Esophagus (tissue), 2 donors: ENCODE data around the gene UNC79. TPM values are rescaled to one million over a fixed set of nuclear protein-coding genes. Genes with fewer than 3 reads are reported as not detected.

Experiments used
- H3K27ac ChIP-seq, 2 donors: one replicate each; pipeline ENCODE4 v1.5.1; 2013; ENCODE audit warnings: low read depth in 2 of 2, mild to moderate bottlenecking in 2 of 2, inconsistent platforms in 1 of 2, low read length in 1 of 2, moderate library complexity in 1 of 2
- H3K27me3 ChIP-seq, 2 donors: one replicate each; pipeline ENCODE4 v1.6.1; 2013; ENCODE audit warnings: low read length in 2 of 2, control low read depth in 1 of 2, mild to moderate bottlenecking in 1 of 2; ENCODE audit not compliant: insufficient read depth in 2 of 2, control insufficient read depth in 1 of 2
- H3K36me3 ChIP-seq, 2 donors: one replicate each; pipeline ENCODE4 v1.6.1; 2013; ENCODE audit warnings: low read length in 1 of 2; ENCODE audit not compliant: control insufficient read depth in 2 of 2, insufficient read depth in 2 of 2
- H3K4me1 ChIP-seq, 2 donors: one replicate each; pipeline ENCODE4 v1.6.1; 2013; ENCODE audit warnings: low read length in 1 of 2; ENCODE audit not compliant: control insufficient read depth in 2 of 2, insufficient read depth in 2 of 2
- H3K4me3 ChIP-seq, 2 donors: one replicate each; pipeline ENCODE4 v1.5.1; 2013; ENCODE audit warnings: low read length in 2 of 2, mild to moderate bottlenecking in 2 of 2, low read depth in 1 of 2, moderate library complexity in 1 of 2
- H3K9me3 ChIP-seq, 2 donors: one replicate each; pipeline ENCODE4 v1.6.1; 2013; ENCODE audit warnings: mild to moderate bottlenecking in 2 of 2, low read depth in 1 of 2, low read length in 1 of 2, moderate library complexity in 1 of 2; ENCODE audit not compliant: control insufficient read depth in 2 of 2, insufficient read depth in 1 of 2
- WGBS, 2 donors: extraction: QIAGEN DNeasy Blood & Tissue Kit; methylation state at CpG; one replicate each; pipeline ENCODE4 v1.1.7; 2013; 5-methylcytosine and 5-hydroxymethylcytosine counted together
- polyA plus RNA-seq, 2 donors: library from polyadenylated mRNA; stranded (reverse); fragments of 200-250 nt; gene quantifications; one replicate each; pipeline ENCODE4 v1.2.3, GENCODE V29; 2013
- donor health status: healthy with polysubstance abuse.
- donor health status: Bipolar disorder and iron deficiency.

The UNC79 gene
- polyA plus RNA-seq, 2 donors = 0.01 to 0.02 TPM

GRCh38 chr14:93537951-93538350 lies 107.2 kb downstream of the UNC79 start:
- Histone ChIP-seq H3K4me3 (no peak overlapping the region), H3K27ac (no peak overlapping the region), H3K27me3 (no peaks in the 10 kb centered on the region), H3K4me1 (no peaks in the 10 kb centered on the region), H3K36me3 (no peaks in the 10 kb centered on the region), H3K9me3 (no peaks in the 10 kb centered on the region)
- WGBS, 2 donors = 85 to 86% methylated on average over 16 of the region's 16 CpGs

- 91 to 92% methylated on average over 9 of the region's 9 CpGs for WGBS, 2 donors
- H3K9me3 ChIP-seq = no peaks in the 10 kb centered on the region
- H3K27ac ChIP-seq = no peak overlapping the region
These were observed 107.7 kb downstream of the UNC79 start for GRCh38 chr14:93538413-93538812.

GRCh38 chr14:93540235-93540634 lies 109.5 kb downstream of the UNC79 start:
- Histone ChIP-seq H3K9me3 (no peaks in the 10 kb centered on the region), H3K4me3 (no peak overlapping the region), H3K36me3 (no peaks in the 10 kb centered on the region), H3K4me1 (no peaks in the 10 kb centered on the region), H3K27me3 (no peaks in the 10 kb centered on the region), H3K27ac (no peak overlapping the region)
- WGBS, 2 donors = 50 to 68% methylated on average over 1 of the region's 1 CpG

More at GRCh38 chr14:93538413-93538812, 107.7 kb downstream of the UNC79 start:
- Histone ChIP-seq H3K36me3 (no peaks in the 10 kb centered on the region), H3K4me1 (no peaks in the 10 kb centered on the region), H3K4me3 (no peak overlapping the region), H3K27me3 (no peaks in the 10 kb centered on the region)

- Histone ChIP-seq H3K27ac (no peak overlapping the region), H3K4me3 (no peak overlapping the region), H3K27me3 (no peaks in the 10 kb centered on the region), H3K36me3 (no peaks in the 10 kb centered on the region), H3K9me3 (no peaks in the 10 kb centered on the region), H3K4me1 (no peaks in the 10 kb centered on the region)
These were observed 113.0 kb downstream of the UNC79 start for GRCh38 chr14:93543766-93544165.

- WGBS, 2 donors = 63 to 65% methylated on average over 3 of the region's 3 CpGs
- H3K4me3 ChIP-seq = no peak overlapping the region
- no peaks in the 10 kb centered on the region for H3K4me1 ChIP-seq
- H3K9me3 ChIP-seq = no peaks in the 10 kb centered on the region
- no peak overlapping the region for H3K27ac ChIP-seq
- no peaks in the 10 kb centered on the region for H3K27me3 ChIP-seq
- no peaks in the 10 kb centered on the region for H3K36me3 ChIP-seq
These were observed 113.5 kb downstream of the UNC79 start for GRCh38 chr14:93544212-93544611.

- Histone ChIP-seq H3K4me1 (no peaks in the 10 kb centered on the region), H3K9me3 (no peaks in the 10 kb centered on the region), H3K36me3 (no peaks in the 10 kb centered on the region), H3K27ac (no peak overlapping the region), H3K4me3 (no peak overlapping the region), H3K27me3 (no peaks in the 10 kb centered on the region)
- 44 to 53% methylated on average over 1 of the region's 1 CpG for WGBS, 2 donors
These were observed 115.9 kb downstream of the UNC79 start for GRCh38 chr14:93546642-93547041.

- Histone ChIP-seq H3K27ac (no peak overlapping the region), H3K27me3 (no peaks in the 10 kb centered on the region), H3K4me1 (no peaks in the 10 kb centered on the region), H3K36me3 (no peaks in the 10 kb centered on the region), H3K4me3 (no peak overlapping the region), H3K9me3 (no peaks in the 10 kb centered on the region)
- 69 to 71% methylated on average over 3 of the region's 3 CpGs for WGBS, 2 donors
These were observed 117.5 kb downstream of the UNC79 start for GRCh38 chr14:93548102-93548843.

GRCh38 chr14:93549595-93549994 lies 118.9 kb downstream of the UNC79 start:
- Histone ChIP-seq H3K36me3 (no peaks in the 10 kb centered on the region), H3K27me3 (no peaks in the 10 kb centered on the region), H3K4me3 (no peak overlapping the region), H3K4me1 (no peaks in the 10 kb centered on the region), H3K27ac (no peak overlapping the region), H3K9me3 (no peaks in the 10 kb centered on the region)

GRCh38 chr14:93564918-93565317 lies 134.2 kb downstream of the UNC79 start:
- no peak overlapping the region for H3K27ac ChIP-seq
- H3K36me3 ChIP-seq = no peaks in the 10 kb centered on the region
- no peaks in the 10 kb centered on the region for H3K4me1 ChIP-seq
- no peaks in the 10 kb centered on the region for H3K27me3 ChIP-seq
- 68 to 77% methylated on average over 9 of the region's 9 CpGs for WGBS, 2 donors
- no peaks in the 10 kb centered on the region for H3K9me3 ChIP-seq
- no peak overlapping the region for H3K4me3 ChIP-seq

- Histone ChIP-seq H3K4me1 (no peaks in the 10 kb centered on the region), H3K4me3 (no peak overlapping the region), H3K36me3 (no peaks in the 10 kb centered on the region), H3K9me3 (no peaks in the 10 kb centered on the region), H3K27ac (no peak overlapping the region), H3K27me3 (no peaks in the 10 kb centered on the region)
- WGBS, 2 donors = 80 to 83% methylated on average over 10 of the region's 10 CpGs
These were observed 135.4 kb downstream of the UNC79 start for GRCh38 chr14:93566065-93566693.
